ENCODE measurements around the gene EFHD1.
"Not testable (repeated sequence)": the region's sequence is repeated elsewhere in the genome, so short reads cannot be mapped to it uniquely, and the experiment has no call there.

Gene EFHD1

DNA sequence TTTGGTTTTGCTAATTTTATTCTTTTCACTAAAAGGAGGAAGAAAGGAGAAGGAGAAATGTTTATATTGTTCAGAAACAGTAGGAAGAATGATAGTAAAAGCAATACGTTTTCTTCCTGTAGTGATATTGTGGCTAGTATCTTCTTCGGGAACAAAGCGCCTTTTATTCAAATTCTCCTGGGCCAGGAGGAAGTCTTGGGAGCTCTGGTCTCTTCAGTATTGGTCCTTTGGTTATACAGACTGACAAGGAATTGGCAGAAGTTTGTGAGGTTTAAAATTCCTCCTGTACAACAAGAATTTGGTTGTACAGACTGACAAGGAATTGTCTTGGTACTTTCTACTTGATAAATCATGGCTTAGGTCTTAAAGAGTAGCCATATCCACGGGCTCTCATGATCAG, 73.7 kb downstream of the EFHD1 start:
- ATAC-seq (ENCODE audit: low read depth) (no peak), DNase-seq (ENCODE audit: low spot score in 2 of 2) (no peak)
- Mint-ChIP-seq H3K4me1 (peaks cover 3% of the 10 kb centered on the region), H3K9me3 (no peaks in the 10 kb centered on the region), H3K4me3 (no peak overlapping the region), H3K27me3 (no peaks in the 10 kb centered on the region), H3K27ac (no peak overlapping the region), H3K36me3 (peaks cover 13% of the 10 kb centered on the region)

DNA sequence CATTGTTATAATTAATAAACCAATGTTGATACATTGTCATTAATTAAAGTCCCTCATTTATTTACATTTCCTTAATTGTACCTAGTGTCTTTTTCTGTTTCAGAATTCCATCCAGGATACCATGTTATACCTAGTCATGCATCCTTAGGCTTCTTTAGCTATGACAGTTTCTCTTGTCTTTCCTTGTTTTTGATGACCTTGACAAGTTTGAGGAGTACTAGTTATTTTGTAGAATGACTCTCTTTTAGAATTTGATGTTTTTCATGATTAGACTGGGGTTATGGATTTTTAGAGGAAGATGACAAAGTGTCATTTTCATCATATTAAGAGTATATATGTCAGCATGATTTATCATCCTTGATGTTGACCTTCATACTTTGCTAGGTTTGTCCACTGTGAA, 80.1 kb downstream of the EFHD1 start:
- no peaks in the 10 kb centered on the region for H3K9me3 Mint-ChIP-seq
- DNase-seq (ENCODE audit: low spot score in 2 of 2) (no peak), ATAC-seq (ENCODE audit: low read depth) (no peak)
- H3K4me3 Mint-ChIP-seq: no peak overlapping the region
- no peak overlapping the region for H3K27ac Mint-ChIP-seq
- no peaks in the 10 kb centered on the region for H3K27me3 Mint-ChIP-seq
- peaks cover 21% of the 10 kb centered on the region for H3K36me3 Mint-ChIP-seq
- H3K4me1 Mint-ChIP-seq: peaks cover 12% of the 10 kb centered on the region

DNA sequence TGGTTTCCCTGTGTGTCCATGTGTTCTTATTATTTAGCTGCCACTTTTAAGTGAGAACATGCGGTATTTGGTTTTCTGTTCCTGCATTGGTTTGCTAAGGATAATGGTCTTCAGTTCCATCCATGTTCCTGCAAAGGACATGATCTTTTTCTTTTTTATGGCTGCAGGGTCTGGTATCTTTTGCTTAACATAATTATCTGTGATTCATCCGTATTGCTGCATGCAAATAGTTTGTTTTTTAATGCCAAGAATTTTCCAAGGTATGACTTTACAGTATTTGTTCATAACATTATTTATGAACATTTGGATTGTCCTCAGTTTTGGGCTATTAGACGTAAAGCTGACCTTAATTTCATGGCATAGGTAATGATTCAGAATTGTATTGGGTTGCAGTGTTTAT, 81.6 kb downstream of the EFHD1 start:
- Mint-ChIP-seq H3K36me3 (peaks cover 32% of the 10 kb centered on the region), H3K27ac (peak overlapping the region; percentile 6), H3K9me3 (no peaks in the 10 kb centered on the region), H3K27me3 (no peaks in the 10 kb centered on the region), H3K4me3 (no peak overlapping the region), H3K4me1 (peaks cover 16% of the 10 kb centered on the region)
- ATAC-seq (ENCODE audit: low read depth) (no peak), DNase-seq (ENCODE audit: low spot score in 2 of 2) (no peak)

DNA sequence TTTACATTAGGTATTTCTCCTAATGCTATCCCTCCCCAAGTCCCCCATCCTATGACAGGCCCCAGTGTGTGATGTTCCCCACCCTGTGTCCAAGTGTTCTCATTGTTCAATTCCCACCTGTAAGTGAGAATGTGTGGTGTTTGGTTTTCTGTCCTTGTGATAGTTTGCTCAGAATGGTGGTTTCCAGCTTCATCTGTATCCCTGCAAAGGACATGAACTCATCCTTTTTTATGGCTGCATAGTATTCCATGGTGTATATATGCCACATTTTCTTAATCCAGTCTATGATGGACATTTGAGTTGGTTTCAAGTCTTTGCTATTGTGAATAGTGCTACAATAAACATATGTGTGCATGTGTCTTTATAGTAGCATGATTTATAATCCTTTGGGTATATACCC, 86.7 kb downstream of the EFHD1 start:
- Mint-ChIP-seq H3K4me1 (peaks cover 20% of the 10 kb centered on the region), H3K36me3 (peaks cover 47% of the 10 kb centered on the region)
- not testable (repeated sequence) for ATAC-seq (ENCODE audit: low read depth); DNase-seq (ENCODE audit: low spot score in 2 of 2); H3K9me3 Mint-ChIP-seq; H3K27ac Mint-ChIP-seq; H3K27me3 Mint-ChIP-seq; H3K4me3 Mint-ChIP-seq

DNA sequence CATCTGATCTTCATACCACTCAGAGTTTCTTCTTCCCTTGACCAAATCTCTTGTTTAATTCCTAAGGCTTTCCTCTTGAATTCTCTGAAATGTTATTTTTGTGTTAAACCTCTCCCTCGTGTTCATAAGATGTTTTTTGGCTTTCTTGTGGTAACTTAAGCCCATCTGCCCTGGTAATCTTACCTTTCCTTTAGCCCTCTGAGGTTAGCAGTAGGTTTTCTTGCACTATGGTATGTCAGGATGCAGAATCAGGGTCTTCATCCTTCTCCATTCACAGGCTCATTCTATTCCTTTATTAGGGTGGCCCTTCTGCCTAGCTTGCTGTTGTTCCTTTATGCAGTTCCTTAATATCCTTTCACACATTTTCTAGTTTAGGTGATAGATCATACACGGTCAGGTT, 87.9 kb downstream of the EFHD1 start:
- no peak for DNase-seq (ENCODE audit: low spot score in 2 of 2)
- H3K36me3 Mint-ChIP-seq: peaks cover 50% of the 10 kb centered on the region
- H3K4me1 Mint-ChIP-seq: peaks cover 17% of the 10 kb centered on the region
- H3K4me3 Mint-ChIP-seq: no peak overlapping the region
- H3K27me3 Mint-ChIP-seq: no peaks in the 10 kb centered on the region
- no peaks in the 10 kb centered on the region for H3K9me3 Mint-ChIP-seq
- peak overlapping the region; percentile 42 for H3K27ac Mint-ChIP-seq
- no peak for ATAC-seq (ENCODE audit: low read depth)

DNA sequence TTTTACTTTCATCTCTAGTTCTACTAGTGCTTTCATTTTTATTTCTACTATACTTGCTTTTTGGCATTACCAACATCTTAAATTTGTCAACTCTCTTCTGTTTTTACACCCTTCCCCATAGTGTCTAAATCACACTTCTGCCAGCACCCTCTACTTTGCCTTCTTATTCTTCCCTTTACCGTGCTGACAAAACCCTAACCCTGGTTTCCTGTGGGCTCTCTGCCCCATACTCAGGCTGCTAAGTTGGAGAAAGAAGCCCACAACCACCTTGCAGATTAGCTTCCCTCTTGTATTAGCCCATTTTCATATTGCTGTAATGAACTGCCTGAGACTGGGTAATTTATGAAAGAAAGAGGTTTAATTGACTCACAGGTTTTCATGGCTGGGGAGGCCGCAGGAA, 88.5 kb downstream of the EFHD1 start:
- no peak for DNase-seq (ENCODE audit: low spot score in 2 of 2)
- Mint-ChIP-seq H3K27ac (peak overlapping the region; percentile 42), H3K4me3 (no peak overlapping the region), H3K4me1 (peaks cover 17% of the 10 kb centered on the region), H3K27me3 (no peaks in the 10 kb centered on the region), H3K36me3 (peaks cover 48% of the 10 kb centered on the region), H3K9me3 (no peaks in the 10 kb centered on the region)
- no peak for ATAC-seq (ENCODE audit: low read depth)

DNA sequence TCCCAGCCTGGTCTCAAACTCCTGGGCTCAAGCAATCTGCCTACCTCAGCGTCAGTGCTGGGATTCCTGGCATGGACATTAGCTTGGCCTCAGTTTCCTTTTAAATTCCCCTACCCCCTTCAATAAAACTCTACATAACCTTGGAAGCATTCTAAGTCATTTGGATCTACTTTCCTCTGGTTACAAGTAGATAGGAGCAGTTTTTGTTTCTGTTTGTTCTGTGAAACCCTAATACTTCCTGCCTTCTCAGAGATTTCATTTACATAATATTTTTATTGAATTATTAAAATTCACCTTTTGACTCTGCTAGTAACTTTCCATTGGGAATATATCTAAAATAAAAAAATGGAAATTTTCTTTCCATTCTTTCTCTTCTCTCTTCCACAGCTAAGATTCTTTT, 89.6 kb downstream of the EFHD1 start:
- ATAC-seq (ENCODE audit: low read depth) (no peak), DNase-seq (ENCODE audit: low spot score in 2 of 2) (no peak)
- H3K4me1 Mint-ChIP-seq: peaks cover 19% of the 10 kb centered on the region
- H3K9me3 Mint-ChIP-seq: no peaks in the 10 kb centered on the region
- no peak overlapping the region for H3K4me3 Mint-ChIP-seq
- no peak overlapping the region for H3K27ac Mint-ChIP-seq
- peaks cover 50% of the 10 kb centered on the region for H3K36me3 Mint-ChIP-seq
- H3K27me3 Mint-ChIP-seq: no peaks in the 10 kb centered on the region

DNA sequence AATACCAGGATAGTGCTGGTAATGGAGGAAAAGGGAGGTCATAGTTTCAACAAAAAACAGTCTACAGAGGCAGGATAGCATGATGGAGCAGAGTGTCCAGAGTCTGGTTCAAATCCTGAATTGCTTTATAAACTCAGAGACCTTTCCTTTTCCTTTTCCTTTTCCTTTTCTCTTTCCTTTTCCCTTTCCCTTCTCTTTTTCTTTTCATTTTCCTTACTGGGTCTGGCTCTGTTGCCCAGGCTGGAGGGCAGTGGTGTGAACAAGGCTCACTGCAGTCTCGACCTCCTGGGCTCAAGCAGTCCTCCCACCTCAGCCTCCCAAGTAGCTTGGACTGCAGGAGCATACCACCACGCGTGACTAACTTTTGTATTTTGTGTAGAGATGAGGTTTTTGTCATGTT, 95.4 kb downstream of the EFHD1 start:
- Mint-ChIP-seq H3K36me3 (peaks cover 42% of the 10 kb centered on the region), H3K4me1 (peaks cover 8% of the 10 kb centered on the region), H3K27ac (no peak overlapping the region), H3K27me3 (no peaks in the 10 kb centered on the region), H3K4me3 (no peak overlapping the region), H3K9me3 (no peaks in the 10 kb centered on the region)
- ATAC-seq (ENCODE audit: low read depth): no peak
- no peak for DNase-seq (ENCODE audit: low spot score in 2 of 2)

DNA sequence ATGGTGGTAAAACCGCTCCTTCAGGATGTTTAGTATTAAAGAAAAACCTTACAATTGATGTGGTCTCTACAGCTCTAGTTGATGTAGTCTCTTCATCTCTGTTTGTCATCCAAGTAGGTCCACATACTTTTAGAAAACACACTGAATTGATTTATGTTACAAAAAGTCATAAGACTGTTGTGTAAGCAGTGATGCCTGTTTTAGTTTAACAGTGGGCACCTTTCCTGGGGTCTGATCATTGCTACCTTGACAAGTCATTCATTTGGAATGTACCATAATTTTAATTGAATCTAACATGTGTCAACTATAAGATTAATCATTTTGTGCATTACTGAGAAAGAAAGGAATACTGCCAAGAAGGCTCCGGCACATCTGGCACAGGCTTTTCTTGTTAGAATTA, 98.1 kb downstream of the EFHD1 start:
- Mint-ChIP-seq H3K27me3 (no peaks in the 10 kb centered on the region), H3K4me1 (peaks cover 8% of the 10 kb centered on the region), H3K4me3 (no peak overlapping the region), H3K36me3 (peaks cover 33% of the 10 kb centered on the region), H3K27ac (no peak overlapping the region), H3K9me3 (no peaks in the 10 kb centered on the region)
- DNase-seq (ENCODE audit: low spot score in 2 of 2) (no peak), ATAC-seq (ENCODE audit: low read depth) (no peak)
